Activated CD8-positive, alpha-beta memory T cell treated with anti-CD3 and anti-CD28 coated beads for 4 hours (primary cell): ENCODE data around the gene CMSS1.

Experiments used
- DNase-seq, 2 donors: peaks; one replicate each; pipeline ENCODE4 v3.0.0-alpha.2; 2020; ENCODE audit warnings: low read depth in 2 of 2

CMSS1 gene

GRCh38 chr3:99854756-99855298 lies 37.2 kb downstream of the CMSS1 start:
- no peak for DNase-seq

- DNase-seq, result no peak
Observed at GRCh38 chr3:99855900-99856299, 38.2 kb downstream of the CMSS1 start.

GRCh38 chr3:99856437-99857220 lies 39.0 kb downstream of the CMSS1 start:
- no peak for DNase-seq

- DNase-seq, result no peak
Observed at GRCh38 chr3:99857278-99857677, 39.6 kb downstream of the CMSS1 start.

- no peak for DNase-seq
Observed at GRCh38 chr3:99858469-99858868, 40.8 kb downstream of the CMSS1 start.

GRCh38 chr3:99859825-99860224 lies 42.2 kb downstream of the CMSS1 start:
- DNase-seq, result no peak

GRCh38 chr3:99861216-99861615 lies 43.6 kb downstream of the CMSS1 start:
- no peak for DNase-seq

- no peak for DNase-seq
Observed at GRCh38 chr3:99862208-99862607, 44.5 kb downstream of the CMSS1 start.

- no peak for DNase-seq
Observed at GRCh38 chr3:99863002-99863401, 45.3 kb downstream of the CMSS1 start.

GRCh38 chr3:99863588-99863987 lies 45.9 kb downstream of the CMSS1 start:
- no peak for DNase-seq

- DNase-seq, result no peak
Observed at GRCh38 chr3:99864289-99864688, 46.6 kb downstream of the CMSS1 start.

- DNase-seq, result no peak
Observed at GRCh38 chr3:99865321-99865720, 47.7 kb downstream of the CMSS1 start.

GRCh38 chr3:99866261-99866761 lies 48.6 kb downstream of the CMSS1 start:
- DNase-seq, result no peak

GRCh38 chr3:99867594-99868310 lies 50.1 kb downstream of the CMSS1 start:
- DNase-seq, result no peak

- no peak for DNase-seq
Observed at GRCh38 chr3:99868311-99868646, 50.6 kb downstream of the CMSS1 start.

GRCh38 chr3:99869621-99870020 lies 52.0 kb downstream of the CMSS1 start:
- no peak for DNase-seq

GRCh38 chr3:99870712-99871111 lies 53.0 kb downstream of the CMSS1 start:
- DNase-seq, result no peak

GRCh38 chr3:99871231-99872045 lies 53.8 kb downstream of the CMSS1 start:
- DNase-seq, result no peak

GRCh38 chr3:99872923-99873254 lies 55.2 kb downstream of the CMSS1 start:
- no peak for DNase-seq

- no peak for DNase-seq
Observed at GRCh38 chr3:99873269-99874102, 55.8 kb downstream of the CMSS1 start.
